H1 (cell line): ENCODE measurements around the gene ARFGEF3.

Experiments
- CTCF ChIP-seq, 3 experiments: IDR thresholded peaks; 1 replicate in 2 of 3; 2 replicates in 1 of 3; pipeline versions ENCODE4 v1.5.1 to v1.6.1; 2011; ENCODE audit warnings: low read length in 3 of 3, mild to moderate bottlenecking in 3 of 3, inconsistent platforms in 2 of 3, low read depth in 1 of 3, moderate library complexity in 1 of 3; ENCODE audit not compliant: insufficient read depth in 1 of 3; ENCODE audit errors: control extremely low read depth in 1 of 3
- JUN ChIP-seq: IDR thresholded peaks from 2 replicates; pipeline ENCODE4 v1.6.1; 2011; ENCODE audit warnings: low read depth, mild to moderate bottlenecking, improper control_type of control experiment, low read length
- POLR2A ChIP-seq, 2 experiments: IDR thresholded peaks; 1 replicate in 1 of 2; 2 replicates in 1 of 2; pipeline ENCODE4 v1.6.1; 2011; ENCODE audit warnings: low read depth in 2 of 2, low read length in 2 of 2, mild to moderate bottlenecking in 2 of 2; ENCODE audit errors: control extremely low read depth in 1 of 2
- POLR2AphosphoS5 ChIP-seq: IDR thresholded peaks from 2 replicates; pipeline ENCODE4 v1.6.1; 2011; ENCODE audit warnings: low read depth, low read length
- RAD21 ChIP-seq, 2 experiments: IDR thresholded peaks in 1 of 2; conservative IDR thresholded peaks in 1 of 2; 2 replicates each; pipeline ENCODE4 v1.6.1; 2011; ENCODE audit warnings: low read depth in 2 of 2, low read length in 2 of 2, improper control_type of control experiment in 1 of 2, inconsistent platforms in 1 of 2, mild to moderate bottlenecking in 1 of 2, moderate library complexity in 1 of 2
- RBBP5 ChIP-seq: IDR thresholded peaks from 2 replicates; pipeline ENCODE4 v1.7.1; 2012; ENCODE audit warnings: low read depth, mild to moderate bottlenecking, inconsistent platforms, low read length, moderate library complexity, borderline replicate concordance
- TAF1 ChIP-seq: IDR thresholded peaks from 2 replicates; pipeline ENCODE4 v1.6.1; 2011; ENCODE audit warnings: mild to moderate bottlenecking, low read depth, low read length
- YY1 ChIP-seq: IDR thresholded peaks from 2 replicates; pipeline ENCODE4 v1.6.1; 2011; ENCODE audit warnings: low read depth, mild to moderate bottlenecking, low read length

GRCh38 chr6:138246650-138247440, 85.1 kb downstream of the ARFGEF3 start:
- TF ChIP-seq RAD21 (IDR thresholded peaks at IDR 0.05 in 1 of 2, conservative IDR thresholded peaks at IDR 0.05 in 1 of 2; ENCODE audit: low read depth in 2 of 2, low read length in 2 of 2) (no peak), POLR2AphosphoS5 (no peak), TAF1 (no peak), RBBP5 (no peak), JUN (no peak), POLR2A (IDR thresholded peaks at IDR 0.05; ENCODE audit: control extremely low read depth in 1 of 2, low read depth in 2 of 2, low read length in 2 of 2) (no peak), CTCF (IDR thresholded peaks at IDR 0.05; ENCODE audit: control extremely low read depth in 1 of 3, insufficient read depth in 1 of 3, low read depth in 1 of 3, low read length in 3 of 3) (no peak), YY1 (no peak)
